ENCODE measurements around the gene CNOT8.

GRCh38 chr5:154900066-154900465 lies 41.6 kb downstream of the CNOT8 start:
- no peak for TF ChIP-seq GATA3 (IDR thresholded peaks at IDR 0.05; ENCODE audit: low read depth, low read length)
- no peak for TF ChIP-seq GATA2 (IDR thresholded peaks at IDR 0.05; ENCODE audit: low read depth, low read length)

All from SH-SY5Y (cell line).